Measurements from ENCODE around the gene MYO10.
"Not testable (repeated sequence)": the region's sequence is repeated elsewhere in the genome, so short reads cannot be mapped to it uniquely, and the experiment has no call there.

Gene MYO10

DNA sequence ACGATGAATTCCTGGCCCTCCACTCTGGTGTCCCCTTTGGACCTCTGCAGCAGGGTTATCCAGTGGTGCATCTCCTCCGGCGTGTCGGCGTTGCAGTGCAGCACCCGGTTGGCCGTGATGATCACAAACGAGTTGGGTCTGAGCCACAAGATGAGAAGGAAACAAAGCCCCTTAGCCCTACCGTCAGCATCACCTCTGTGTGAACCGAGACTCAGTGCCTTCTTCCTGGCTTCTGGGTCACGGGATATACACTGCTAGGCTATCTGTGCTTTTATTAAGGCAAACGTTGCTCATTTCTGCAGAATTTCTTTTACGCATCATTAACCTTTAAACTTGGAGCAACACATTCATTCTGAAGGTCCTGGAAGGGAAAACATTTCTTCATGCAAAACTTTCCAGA, 254.2 kb downstream of the MYO10 start:
- no peak overlapping the region for H3K4me3 ChIP-seq (ENCODE audit: low read depth, low read length)

DNA sequence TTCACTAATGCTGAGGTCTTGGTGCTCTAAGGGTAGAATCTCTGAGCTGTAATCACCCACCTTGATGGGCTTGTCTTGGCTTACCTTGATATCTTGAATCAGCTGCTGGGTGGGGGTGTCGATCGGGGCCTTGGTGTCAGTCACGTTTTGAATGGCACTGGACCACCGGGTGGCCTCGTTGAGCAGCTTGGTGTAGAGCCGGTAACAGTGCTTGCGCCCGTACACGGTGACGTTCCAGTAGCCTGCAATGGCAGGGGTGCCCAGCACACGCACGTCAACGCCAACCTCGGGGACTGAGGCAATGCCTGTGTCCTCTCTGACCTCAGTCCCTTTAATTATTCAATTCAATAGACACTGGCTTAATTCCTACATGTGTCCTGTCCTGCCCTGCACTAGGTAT, 256.2 kb downstream of the MYO10 start:
- no peak overlapping the region for H3K4me3 ChIP-seq (ENCODE audit: low read depth, low read length)

DNA sequence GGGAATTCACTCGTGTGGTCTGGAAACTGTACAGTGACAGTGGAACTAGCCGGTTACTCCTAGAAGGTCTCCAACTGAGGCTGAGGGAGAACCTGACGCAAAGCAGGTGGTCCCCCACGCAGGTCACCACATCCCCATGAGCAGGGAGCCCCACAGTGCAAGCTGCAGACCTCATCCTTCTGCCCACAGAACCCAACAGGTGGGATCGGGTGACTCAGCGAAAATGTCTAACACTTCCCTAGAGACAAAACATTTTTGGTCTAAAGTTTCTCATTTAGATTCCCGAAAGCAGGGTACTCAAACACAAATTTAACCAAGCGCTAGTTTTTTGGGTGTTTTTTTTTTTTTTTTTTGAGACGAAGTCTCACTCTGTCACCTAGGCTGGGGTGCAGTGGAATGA, 256.9 kb downstream of the MYO10 start:
- no peak overlapping the region for H3K4me3 ChIP-seq (ENCODE audit: low read depth, low read length)

DNA sequence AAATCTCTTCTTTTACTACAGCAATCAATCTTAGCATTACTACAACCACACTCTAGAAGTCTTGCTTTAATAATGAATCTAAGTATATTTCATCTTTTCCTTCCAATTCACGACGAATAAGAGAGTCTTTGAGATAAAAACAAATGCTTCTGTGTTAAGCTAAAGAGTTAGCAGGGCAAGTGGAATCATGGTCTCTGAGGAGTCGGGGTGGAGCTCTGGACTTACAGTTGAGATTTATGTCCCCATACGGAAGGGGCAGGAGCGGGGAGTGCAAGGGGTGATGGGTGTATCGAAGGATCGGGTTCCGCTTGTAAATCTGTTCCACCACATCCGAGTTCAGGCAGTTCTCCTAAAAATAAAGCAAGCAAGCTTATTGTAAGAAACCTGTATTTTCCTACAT, 260.3 kb downstream of the MYO10 start:
- H3K4me3 ChIP-seq (ENCODE audit: low read depth, low read length), result no peak overlapping the region

DNA sequence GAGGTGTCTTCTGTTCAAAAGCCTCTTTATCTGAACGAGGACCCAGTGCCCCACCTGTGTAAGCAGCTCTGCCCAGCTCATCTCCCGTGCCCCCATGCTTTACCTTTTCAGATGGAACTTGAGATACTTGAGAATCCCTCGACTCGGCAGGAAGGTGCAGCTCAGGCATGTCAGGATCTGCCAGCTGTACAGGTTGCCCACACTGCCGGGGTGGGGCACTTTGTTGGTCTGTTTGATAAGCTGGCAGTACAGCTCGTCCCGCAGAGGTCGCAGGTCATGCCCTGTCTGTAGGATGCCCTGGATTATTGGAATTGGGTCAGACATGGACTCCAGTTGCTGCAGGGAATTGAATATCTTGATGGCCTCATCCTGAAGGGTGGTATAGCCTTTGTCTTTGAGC, 261.3 kb downstream of the MYO10 start:
- H3K4me3 ChIP-seq (ENCODE audit: low read depth, low read length), result no peak overlapping the region

DNA sequence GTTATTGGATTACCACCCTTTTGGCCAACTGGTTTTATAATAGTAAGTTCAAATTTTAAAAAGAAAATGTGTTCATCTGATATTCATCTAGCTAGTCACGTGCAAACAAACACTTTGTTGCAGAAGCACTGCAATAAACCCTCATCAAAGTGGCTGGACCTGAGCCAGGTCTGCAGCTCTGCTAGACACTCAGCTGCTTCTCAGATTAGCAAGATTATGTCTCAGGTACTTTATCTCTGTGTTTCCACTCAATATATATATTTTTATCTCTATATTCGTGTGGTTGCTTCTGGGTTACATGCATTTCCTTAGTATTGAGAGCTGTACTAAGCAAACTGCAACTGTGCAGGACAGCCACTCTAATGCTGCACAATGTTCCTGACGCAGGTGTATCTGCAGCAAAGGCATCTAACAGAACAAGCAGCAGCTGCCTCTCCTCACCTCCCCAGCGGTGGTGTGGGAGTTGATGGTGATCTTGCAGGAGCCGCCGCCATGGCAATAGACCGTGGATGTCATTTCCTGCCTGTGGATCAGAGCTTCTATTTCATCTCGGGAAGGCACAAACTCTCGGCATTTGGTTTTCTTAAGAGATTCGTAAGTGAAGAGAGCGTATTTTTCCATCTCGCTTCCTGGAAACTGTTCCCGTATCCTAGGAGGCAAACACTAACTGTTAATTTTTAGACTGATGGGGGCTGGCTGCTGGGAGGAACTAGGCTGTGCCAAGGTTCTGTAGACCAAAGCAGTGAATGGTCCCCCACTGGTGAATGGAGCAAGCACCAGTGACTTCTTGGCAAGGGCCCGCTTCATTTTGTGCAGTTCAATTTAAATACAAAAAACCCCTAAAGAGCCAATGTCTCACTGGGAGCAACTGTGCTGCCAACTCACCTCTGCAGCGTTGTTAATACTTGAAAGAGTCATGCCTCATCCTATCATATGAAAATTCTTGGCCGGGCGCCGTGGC, 262.6 kb downstream of the MYO10 start:
- H3K4me3 ChIP-seq (ENCODE audit: low read depth, low read length), result no peak overlapping the region

DNA sequence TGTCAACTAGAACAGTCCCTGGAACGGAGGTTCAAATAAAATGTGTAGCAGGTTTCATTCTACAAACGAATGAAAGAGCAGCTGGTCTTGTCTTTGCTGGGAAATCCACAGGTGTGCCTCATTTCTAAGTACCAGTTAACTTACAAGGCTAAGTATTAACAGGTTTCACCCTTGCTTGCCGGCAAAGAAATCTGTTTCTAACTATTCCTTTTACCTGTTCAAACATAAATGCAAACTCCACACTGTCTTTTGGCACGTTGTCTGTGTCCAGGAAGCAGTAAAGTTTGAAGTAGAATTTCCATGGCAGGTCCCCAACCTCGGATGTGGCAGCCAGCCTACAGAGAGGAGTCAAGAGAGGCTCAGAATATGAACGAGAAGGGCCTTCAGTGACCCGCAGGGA, 264.9 kb downstream of the MYO10 start:
- no peak overlapping the region for H3K4me3 ChIP-seq (ENCODE audit: low read depth, low read length)

DNA sequence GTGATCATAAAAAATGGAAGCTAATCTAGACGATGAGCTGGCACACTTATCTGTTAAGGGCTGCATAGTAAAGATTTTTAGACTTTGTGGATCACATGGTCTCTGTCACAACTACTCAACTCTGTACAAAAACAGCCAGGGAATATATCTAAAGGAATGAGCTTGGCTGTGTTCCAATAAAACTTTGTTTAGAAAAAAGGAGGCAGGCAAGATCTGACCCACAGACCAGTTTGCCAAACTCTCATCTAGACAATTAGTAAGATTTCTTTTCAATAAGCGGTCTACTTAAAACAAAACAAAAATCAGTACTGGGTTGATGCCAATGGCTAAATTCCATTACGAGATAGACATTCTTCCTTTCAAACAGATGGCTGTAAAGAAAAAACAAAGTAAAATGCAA, 266.3 kb downstream of the MYO10 start:
- no peak overlapping the region for H3K4me3 ChIP-seq (ENCODE audit: low read depth, low read length)

DNA sequence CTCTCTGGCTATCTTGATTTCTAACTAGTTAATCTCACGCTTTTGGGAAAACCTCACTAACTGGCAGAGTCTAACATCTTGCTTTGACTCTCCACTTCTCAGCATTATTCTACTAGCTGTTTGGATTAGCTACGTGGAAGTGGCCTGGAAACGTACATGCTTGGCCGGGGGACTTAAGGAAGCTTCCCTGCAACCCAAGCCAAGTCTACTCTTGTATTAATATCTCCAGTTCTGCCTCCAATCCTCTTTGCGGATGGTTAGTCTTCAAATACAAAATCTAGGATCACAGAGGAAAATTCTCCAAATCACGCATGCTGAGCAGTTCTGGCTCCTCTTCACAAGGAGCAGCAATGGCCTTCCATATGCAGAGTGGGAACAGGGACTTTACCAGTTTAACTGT, 267.5 kb downstream of the MYO10 start:
- H3K4me3 ChIP-seq (ENCODE audit: low read depth, low read length), result no peak overlapping the region

DNA sequence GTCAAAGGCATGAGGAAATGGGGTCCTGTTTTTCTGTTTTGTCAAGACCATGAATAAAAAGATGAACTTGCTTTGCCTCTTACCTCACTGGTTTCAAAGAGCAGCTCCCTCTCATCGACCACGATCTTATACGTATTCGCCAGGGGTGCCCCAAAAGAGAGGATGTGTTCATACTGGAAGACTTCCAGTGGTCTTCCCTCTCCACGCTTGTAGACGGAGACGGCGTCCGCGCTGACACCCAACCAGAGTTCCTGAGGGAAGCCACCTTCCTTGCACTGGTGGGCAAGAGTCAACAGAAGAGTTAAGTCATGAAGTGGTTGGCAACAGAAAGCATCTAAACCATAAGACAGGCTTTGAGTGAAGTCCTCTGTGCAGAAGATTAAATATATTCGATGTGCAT, 267.9 kb downstream of the MYO10 start:
- no peak overlapping the region for H3K4me3 ChIP-seq (ENCODE audit: low read depth, low read length)

DNA sequence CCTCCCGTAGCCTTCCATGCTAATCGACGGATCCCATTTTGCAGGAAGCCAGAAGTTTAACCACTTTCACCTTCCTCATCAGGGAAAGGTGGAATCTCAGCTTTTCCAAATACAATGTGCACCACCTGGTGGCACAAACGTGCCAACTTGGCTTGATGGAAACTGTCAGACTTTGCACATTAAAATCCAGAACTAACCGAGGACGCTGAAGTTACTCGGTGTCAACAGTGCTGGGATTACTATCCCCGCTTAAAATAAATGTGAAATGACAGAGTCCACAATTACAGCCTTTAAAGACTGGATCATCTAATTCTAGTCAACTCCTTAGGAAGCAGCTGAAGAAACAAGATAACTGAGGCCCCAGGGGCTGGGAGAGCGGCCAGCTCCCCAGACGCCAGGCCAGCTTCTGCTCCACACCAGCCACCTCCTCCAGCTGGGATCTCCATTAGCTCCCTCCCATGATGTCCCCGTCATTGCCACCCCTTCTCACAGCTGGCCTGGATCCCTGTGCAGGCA, 269.1 kb downstream of the MYO10 start:
- H3K4me3 ChIP-seq (ENCODE audit: low read depth, low read length), result no peak overlapping the region

DNA sequence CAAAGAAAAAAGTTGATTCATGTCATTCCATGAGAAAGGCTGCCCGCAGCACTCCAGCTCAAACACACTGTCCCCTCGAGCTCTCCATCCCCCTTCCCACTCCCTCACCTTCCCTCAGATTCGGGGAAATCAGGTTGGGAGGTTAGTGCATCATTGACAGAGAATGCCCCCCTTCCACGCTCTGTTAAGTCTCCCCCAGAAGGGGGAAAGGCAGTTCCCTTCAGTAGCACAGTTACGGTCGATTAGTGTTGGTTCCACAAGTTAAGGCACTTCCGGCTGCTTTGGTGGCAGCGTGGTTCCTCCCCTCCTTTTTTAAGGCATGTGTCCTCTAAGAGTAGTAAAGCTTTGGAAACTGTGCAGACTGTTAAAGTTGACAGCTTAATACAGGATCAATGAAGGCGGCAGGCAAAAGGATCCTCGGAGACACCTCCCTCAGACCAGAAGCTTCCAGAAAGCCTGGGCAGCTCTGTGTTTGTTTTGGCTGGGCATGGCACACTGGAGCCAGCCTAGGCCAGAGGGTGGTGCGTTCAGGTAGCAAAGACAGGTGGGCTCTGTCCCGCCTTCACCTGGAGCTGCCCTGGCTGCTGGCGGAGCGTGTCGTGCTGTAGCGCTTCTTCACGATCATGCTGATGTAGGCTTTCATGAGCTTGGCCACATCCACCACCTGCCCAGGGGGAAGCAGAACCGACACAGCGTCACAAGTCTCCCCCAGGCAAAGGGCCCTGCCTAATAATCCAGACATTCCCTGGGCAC, 269.8 kb downstream of the MYO10 start:
- H3K4me3 ChIP-seq (ENCODE audit: low read depth, low read length), result no peak overlapping the region

DNA sequence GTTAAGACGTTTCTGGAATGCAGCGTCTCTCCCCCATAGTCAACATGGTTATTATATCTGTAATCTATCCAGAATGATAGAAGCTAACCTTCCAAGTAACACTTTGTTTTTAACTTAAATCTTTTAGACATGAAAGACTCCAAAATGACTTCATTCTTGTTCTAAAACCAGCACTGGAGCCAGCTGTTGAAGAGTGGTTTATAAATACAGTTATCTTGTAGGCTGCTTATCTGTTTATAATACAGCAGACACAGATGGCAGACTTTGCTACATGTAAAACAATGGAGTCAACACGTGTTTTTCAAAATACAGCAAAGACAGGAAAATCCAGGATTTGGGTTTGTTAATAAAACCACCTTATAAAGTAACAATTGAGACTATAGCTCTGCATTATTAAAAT, 270.5 kb downstream of the MYO10 start:
- H3K4me3 ChIP-seq (ENCODE audit: low read depth, low read length), result no peak overlapping the region

DNA sequence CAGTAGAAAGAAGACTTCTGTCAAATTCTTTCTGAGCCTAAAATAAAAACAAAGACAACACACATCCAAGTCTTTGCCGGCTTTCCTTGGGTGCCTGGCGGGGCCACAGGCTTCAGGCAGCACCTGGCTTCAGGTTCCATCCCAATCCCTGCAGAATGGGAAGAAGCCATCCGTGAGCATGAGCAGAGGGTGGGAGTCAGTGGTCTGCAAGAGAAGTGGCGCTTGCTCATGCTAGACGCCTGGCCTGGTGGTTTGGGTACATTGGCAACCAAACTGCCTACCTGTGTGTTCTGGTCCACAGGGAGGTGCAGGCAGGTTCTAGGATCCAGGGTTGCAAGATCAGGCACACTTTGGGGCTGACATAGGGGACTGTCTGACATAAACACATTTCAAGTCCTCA, 271.7 kb downstream of the MYO10 start:
- H3K4me3 ChIP-seq (ENCODE audit: low read depth, low read length), result no peak overlapping the region

DNA sequence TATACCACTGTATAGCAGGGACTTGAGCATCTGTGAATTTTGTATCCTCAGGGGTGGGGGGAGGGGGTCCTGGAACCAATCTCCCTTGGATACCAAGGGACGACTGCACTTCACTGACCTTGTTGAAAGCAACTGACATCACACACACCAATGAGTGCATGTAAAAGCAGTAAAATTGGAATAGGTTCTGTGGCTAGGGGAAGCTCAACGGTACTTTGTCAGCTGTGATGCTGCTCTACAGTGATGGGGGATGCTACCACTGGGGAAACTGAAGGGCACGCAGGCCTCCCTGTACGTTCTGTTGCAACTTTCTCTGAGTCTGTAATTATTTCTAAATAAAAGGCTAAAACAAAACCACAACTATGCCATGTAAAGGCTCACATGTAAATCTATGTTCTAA, 272.2 kb downstream of the MYO10 start:
- no peak overlapping the region for H3K4me3 ChIP-seq (ENCODE audit: low read depth, low read length)

DNA sequence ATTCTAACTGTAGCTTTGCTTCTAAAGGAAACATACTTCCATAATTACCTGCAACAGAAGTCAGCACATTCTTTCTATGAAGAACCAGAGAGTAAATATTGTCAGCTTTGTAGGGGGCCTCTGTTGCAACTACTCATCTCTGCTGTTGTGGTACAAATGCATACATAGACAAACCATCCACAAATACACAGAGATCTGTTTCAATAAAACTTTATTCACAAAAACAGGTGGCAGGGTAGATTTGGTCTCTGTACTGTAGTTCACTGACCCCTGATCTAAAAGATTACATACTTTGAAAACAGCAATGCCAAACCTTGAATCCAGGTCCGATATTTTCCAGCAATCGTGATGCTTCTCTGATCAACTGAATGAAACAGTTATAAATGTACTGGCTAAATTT, 274.4 kb downstream of the MYO10 start:
- no peak overlapping the region for H3K4me3 ChIP-seq (ENCODE audit: low read depth, low read length)

DNA sequence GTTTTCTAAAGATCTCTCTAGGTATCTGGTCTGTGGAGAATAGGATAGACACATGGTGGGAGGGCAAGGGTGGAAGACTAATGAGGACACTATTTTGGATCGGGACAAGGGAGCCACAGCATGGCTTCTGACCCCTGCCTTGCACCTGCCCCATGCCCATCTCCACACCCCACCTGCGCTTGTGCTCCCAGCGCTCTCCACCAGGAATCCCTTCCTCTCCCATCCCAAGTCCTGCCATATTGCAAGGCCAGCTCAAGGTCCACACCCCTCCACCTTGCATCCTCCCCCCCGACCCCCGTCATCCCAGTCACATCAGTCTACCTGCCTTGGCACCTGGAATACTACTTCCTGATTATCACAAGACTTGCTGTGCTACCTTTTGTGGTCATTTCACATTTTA, 275.1 kb downstream of the MYO10 start:
- H3K4me3 ChIP-seq (ENCODE audit: low read depth, low read length), result no peak overlapping the region

DNA sequence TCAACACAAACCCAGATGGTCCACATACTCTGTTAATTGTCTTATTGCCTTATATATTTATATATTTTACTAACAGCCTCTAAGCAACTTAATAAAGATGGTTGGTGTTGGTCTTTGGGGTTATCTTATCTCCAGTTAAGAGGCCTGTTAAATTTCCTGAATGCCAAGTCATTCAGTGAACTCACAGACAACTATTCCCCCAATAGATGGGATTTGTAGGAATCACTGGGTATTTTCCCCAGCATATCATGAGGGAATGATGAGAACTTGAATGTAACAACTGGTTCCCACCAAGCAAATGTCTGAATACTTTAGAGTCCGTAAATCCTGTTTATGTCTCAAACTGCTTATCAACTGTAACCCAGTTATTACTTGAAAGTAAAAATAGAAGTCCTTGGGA, 276.6 kb downstream of the MYO10 start:
- H3K4me3 ChIP-seq (ENCODE audit: low read depth, low read length), result no peak overlapping the region

DNA sequence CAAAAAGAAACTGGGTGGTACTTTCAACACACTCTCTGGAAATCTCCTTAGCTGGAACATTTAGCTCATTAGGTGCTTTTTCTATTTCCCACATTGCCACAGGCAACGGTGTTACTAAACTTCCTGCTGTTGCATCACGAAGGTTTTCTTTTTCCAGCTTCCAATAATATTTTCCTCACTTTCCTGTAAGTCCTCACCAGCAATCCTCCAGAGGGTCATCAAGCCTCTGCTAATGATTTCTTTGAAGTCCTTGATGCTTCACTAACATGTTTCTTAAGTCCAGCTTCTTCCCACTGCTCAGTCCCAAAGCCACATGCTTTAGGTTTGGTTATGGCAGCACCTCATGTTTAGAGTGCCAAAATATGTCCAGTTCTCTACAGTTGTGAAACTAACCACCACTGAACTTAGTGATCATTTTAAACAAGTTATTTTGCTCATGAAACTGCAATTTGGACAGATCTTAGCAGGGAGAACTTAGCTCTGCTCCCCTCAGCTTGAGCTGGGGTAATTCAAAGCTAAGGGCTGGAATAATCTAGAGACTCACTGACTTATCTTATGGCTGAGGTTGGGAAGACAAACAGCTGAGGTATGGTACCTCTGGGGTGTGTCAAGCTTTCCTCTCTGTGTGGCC, 279.4 kb downstream of the MYO10 start:
- H3K4me3 ChIP-seq (ENCODE audit: low read depth, low read length), result no peak overlapping the region

DNA sequence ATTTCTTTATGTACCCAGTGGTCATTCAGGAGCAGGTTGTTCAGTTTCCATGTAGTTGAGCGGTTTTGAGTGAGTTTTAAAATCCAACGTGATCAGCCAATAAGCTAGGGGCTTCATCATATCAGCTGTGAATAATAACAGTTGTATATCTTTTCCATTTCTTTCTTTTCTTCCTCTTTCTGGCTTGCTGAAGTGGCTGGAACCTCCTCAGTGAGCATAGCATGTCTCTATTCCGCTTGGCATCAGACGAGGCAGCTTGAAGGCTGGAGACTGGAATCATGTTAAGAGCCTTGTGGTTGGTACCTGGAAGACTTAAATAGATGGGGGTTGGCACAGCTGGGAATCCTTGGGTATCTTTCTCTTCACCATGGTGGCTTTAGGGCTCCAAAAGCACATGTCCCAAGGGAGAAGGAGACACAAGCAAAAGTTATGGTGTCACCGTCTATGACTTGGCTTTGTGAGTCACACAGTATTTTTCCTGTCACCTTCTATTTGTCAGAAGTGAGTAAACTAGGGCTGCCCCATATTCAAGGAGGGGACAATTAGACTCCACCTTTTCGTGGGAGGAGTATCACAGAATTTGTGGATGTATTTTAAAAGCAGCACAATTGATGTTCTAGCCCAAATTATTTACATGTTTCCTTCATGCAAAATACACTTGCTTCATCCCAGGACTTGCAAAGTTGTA, 281.3 kb downstream of the MYO10 start:
- no peak overlapping the region for H3K4me3 ChIP-seq (ENCODE audit: low read depth, low read length)

DNA sequence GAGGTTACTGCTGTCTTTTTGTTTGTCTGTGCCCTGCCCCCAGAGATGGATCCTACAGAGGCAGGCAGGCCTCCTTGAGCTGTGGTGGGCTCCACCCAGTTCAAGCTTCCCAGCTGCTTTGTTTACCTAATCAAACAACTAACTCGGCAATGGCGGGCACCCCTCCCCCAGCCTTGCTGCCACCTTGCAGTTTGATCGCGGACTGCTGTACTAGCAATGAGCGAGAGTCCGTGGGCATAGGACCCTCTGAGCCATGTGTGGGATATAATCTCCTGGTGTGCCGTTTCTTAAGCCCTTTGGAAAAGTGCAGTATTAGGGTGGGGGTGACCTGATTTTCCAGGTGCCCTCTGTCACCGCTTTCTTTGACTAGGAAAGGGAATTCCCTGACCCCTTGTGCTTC, 287.3 kb downstream of the MYO10 start:
- H3K4me3 ChIP-seq (ENCODE audit: low read depth, low read length), result not testable (repeated sequence)
